Omental fat pad (tissue), 4 donors: ENCODE data around the gene RNASE8. TPM values are rescaled to one million over a fixed set of nuclear protein-coding genes. Genes with fewer than 3 reads are reported as not detected.

Source experiments
- ATAC-seq: fragments of 150-250 bp; one replicate; pipeline ENCODE4 v1.9.1; 2016; ENCODE audit warnings: mild to moderate bottlenecking, moderate library complexity; ENCODE audit not compliant: low FRiP score
- DNase-seq: peaks from one replicate; pipeline ENCODE4 v3.0.0-alpha.2; 2019; ENCODE audit warnings: low spot score
- total RNA-seq, 4 donors: library from RNA; depleted of rRNA; stranded (reverse); fragments of >200 nt; gene quantifications; one replicate each; pipeline ENCODE4 v1.1.0, GENCODE V29; 2016
- TF ChIP-seq, protein P1 (sequence below), 3 donors: fragments of 450-650 bp; IDR thresholded peaks; one replicate each; pipeline ENCODE4 v1.5.1; 2016 to 2017; ENCODE audit warnings: antibody characterized with exemption in 3 of 3, mild to moderate bottlenecking in 3 of 3, moderate library complexity in 2 of 3

Gene RNASE8
- total RNA-seq, 4 donors from 2014 or later: not detected

DNA sequence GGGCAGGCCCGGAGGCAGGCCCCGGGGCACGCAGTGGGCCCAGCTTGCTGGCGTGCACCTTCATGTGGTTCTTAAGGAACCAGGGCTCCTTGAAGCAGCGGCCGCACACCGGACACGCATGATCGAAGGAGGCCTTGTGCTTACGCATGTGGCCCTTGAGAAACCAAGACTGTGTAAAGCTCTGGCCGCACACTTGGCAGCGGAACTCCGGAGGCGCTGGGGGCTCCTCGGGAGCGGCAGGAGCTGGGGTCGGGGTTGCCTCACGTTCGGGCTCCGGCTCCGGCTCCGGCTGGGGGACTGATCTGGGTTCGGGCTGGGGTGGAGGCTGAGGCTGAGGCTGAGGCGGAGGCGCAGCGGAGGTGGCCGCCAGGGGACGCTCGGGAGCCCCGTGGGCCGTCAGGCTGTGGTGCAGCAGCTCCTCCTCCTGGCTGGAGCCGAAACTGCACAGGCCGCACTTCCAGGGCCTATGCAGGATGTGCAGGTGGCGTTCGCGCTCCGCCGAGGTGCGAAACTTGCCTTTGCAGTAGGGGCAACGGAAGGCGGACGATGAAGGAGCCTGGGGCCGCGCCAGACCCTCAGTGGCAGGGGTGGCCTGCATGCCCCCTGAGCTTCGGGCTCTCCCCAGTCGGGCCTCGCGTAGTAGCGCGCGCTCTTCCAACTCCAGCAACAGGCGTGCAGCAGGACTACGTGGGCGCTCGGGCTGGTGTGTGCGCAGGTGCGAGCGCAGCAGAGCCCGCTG lies 34.8 kb downstream of the RNASE8 start:
- DNase-seq (peak; percentile 65), ATAC-seq (peak; percentile 83)
- TF ChIP-seq, protein P1, sequence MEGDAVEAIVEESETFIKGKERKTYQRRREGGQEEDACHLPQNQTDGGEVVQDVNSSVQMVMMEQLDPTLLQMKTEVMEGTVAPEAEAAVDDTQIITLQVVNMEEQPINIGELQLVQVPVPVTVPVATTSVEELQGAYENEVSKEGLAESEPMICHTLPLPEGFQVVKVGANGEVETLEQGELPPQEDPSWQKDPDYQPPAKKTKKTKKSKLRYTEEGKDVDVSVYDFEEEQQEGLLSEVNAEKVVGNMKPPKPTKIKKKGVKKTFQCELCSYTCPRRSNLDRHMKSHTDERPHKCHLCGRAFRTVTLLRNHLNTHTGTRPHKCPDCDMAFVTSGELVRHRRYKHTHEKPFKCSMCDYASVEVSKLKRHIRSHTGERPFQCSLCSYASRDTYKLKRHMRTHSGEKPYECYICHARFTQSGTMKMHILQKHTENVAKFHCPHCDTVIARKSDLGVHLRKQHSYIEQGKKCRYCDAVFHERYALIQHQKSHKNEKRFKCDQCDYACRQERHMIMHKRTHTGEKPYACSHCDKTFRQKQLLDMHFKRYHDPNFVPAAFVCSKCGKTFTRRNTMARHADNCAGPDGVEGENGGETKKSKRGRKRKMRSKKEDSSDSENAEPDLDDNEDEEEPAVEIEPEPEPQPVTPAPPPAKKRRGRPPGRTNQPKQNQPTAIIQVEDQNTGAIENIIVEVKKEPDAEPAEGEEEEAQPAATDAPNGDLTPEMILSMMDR (IDR thresholded peaks at IDR 0.05): peak; percentile 100

DNA sequence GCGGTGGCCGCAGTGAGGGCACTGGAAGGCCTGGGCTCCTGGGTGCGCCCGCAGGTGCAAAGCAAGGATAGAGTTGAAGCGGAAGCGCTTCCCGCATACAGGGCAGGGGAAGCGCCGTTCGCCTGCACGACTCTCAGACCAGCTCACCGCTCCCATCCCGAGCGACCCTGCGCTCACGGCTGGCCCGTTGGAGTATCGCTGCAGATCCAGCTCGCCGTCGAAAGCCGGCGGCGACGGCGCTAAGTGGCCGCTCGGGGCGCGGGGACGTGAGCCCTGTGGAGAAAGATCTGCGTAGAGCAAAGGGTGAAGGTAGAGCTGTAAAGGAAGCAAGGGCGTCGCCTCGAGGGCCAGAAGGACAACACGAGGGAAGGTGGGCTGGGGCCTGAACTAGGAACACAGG lies 35.4 kb downstream of the RNASE8 start:
- TF ChIP-seq, protein P1 (IDR thresholded peaks at IDR 0.05): no peak
- no peak for ATAC-seq
- DNase-seq: no peak

DNA sequence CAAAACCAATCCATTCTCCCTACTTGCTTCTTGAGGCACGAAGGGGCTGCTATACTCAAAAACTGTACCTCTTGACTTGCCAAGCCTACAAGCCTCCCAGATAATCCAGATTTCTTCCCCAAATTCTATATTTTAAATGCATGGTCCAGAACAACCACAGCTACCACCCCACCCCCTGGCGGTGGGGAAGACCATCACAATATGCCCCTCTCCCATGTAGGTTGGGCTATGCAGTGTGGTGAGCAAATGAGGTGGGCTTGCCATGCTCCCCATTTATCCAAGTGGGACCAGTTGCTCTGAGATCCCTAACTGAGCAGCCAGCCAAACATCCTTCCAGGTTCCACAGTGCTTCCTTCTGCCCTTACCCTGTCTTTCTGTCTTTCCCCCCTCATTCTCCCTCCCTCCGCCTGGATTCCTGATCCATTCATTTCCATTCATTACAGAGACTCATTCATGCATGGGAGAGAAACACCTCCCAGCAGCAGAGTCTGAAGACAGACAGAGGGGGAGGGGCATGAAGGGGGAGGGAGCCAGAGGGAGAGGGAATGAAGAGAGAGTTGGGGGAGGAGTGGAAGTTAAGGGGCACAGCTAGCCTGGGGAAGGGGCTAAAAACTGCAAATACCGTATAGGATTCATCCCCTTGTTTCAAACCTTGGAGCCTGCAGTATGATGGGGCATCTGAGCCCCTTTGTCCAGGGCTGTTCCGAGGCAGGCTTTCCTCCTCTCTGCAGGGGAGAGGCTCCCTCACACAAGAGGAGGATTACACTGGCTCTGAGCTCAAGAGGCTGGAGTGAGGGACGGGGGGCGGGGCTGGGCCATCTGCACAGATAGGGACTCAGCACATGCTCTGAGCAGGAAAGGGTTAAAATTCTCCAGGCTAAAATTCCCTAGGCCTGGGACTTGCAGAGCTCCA lies 36.4 kb downstream of the RNASE8 start:
- ATAC-seq: no peak
- no peak for DNase-seq
- TF ChIP-seq, protein P1 (IDR thresholded peaks at IDR 0.05): no peak

DNA sequence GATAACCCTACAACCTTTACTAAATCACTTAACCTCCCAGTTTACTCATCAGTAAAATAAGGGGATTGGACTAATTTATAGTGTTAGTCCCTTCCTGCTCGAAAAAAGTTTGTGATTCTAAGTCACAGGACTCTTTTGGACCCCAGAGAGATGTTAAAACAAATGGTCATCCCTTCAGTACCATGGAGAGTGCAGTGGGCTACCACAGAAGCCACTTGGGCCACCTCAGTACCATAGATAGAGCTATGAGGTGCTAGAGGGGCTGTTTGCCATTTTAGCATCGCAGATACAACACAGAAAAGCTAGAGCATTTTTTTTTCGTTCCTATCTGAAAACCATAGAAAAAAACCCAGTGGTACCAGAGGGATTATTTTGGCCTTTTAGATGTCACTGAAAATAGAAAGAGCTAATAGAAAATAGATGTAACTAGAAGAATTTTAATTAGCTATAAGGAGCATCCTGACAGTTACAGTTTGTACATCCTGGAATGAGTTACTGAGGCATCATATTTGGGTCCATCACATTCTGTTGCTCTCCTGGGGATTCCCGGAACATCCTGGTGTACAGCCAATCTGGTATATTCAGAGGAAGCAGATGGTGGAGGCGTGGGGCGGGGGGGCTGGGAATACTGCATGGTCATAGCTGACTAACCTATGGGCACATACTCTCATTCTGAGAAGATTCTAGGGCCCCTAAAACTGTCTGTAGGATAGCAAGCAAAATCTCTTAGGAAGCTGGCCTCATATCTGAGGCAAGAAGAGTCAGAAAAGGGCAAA lies 38.0 kb downstream of the RNASE8 start:
- ATAC-seq (peak; percentile 11), DNase-seq (no peak)
- TF ChIP-seq, protein P1 (IDR thresholded peaks at IDR 0.05): no peak

DNA sequence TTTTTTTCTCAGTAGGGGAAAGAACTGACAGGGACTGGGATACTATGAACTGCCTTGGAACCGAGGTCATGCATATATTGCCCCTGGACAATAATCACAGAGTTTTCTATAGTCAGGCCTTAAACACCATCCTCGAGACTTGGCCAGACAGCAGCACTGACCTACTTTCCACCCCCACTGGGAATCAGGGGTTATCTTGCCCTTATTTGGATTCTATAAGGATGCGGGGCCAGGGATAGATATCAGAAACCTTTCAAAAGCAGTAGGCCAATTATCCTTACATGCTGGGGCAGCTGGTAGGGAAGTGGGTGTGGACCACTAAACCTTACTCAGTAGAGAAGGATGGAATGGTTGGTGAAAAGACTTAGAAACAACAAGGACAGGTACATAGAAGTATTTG lies 38.8 kb downstream of the RNASE8 start:
- DNase-seq (no peak), ATAC-seq (no peak)
- TF ChIP-seq, protein P1 (IDR thresholded peaks at IDR 0.05): no peak

DNA sequence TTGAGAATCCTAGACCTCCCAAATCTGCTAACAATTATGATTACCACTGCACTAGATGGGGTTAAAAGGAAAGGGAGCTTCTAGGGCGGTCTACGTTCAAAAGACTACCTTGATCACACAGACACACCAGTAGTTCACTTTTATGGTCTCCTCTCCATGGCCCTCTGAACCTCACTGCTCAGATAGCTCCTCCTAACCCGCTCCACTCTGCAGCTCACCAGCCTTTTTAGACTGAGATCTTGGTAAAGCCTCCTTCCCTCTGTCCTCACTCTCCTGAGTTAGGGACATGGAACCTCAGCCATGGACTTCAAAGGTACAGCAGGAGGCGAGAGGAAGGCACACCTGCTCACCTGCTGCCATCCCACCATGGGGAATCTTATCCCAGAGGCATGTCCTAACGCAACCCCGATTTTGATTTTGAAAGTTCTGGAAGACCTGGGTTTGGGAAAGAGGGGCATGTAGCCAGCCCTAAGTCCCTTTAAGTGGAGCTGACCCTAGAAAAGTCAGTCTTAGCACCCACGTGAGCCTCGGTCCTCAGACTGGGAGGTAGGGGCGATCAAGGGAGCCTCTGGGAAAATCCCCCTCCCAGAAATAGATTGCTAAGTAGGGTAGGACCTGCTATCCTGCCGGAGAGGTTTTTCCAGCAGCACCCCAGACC lies 39.5 kb downstream of the RNASE8 start:
- DNase-seq (no peak), ATAC-seq (no peak)

More for the DNA sequence above, 39.5 kb downstream of the RNASE8 start:
- TF ChIP-seq, protein P1 (IDR thresholded peaks at IDR 0.05): no peak
